GM12872 (cell line): ENCODE measurements around the gene HIPK2.

Source experiments
- TF ChIP-seq, protein P1 (sequence below): IDR thresholded peaks from 3 replicates; pipeline ENCODE4 v1.5.1; 2011; ENCODE audit warnings: low read depth, mild to moderate bottlenecking, low read length, moderate library complexity; ENCODE audit not compliant: insufficient read depth

Gene HIPK2

GRCh38 chr7:139570626-139571025 is 207.2 kb downstream of the HIPK2 start:
- TF ChIP-seq, protein P1, sequence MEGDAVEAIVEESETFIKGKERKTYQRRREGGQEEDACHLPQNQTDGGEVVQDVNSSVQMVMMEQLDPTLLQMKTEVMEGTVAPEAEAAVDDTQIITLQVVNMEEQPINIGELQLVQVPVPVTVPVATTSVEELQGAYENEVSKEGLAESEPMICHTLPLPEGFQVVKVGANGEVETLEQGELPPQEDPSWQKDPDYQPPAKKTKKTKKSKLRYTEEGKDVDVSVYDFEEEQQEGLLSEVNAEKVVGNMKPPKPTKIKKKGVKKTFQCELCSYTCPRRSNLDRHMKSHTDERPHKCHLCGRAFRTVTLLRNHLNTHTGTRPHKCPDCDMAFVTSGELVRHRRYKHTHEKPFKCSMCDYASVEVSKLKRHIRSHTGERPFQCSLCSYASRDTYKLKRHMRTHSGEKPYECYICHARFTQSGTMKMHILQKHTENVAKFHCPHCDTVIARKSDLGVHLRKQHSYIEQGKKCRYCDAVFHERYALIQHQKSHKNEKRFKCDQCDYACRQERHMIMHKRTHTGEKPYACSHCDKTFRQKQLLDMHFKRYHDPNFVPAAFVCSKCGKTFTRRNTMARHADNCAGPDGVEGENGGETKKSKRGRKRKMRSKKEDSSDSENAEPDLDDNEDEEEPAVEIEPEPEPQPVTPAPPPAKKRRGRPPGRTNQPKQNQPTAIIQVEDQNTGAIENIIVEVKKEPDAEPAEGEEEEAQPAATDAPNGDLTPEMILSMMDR = no peak

- TF ChIP-seq, protein P1 = no peak
Measured at GRCh38 chr7:139570119-139570518, 207.7 kb downstream of the HIPK2 start.

- TF ChIP-seq, protein P1 = no peak
Measured at GRCh38 chr7:139568813-139569490, 208.8 kb downstream of the HIPK2 start.

- TF ChIP-seq, protein P1 = no peak
Measured at GRCh38 chr7:139568346-139568675, 209.5 kb downstream of the HIPK2 start.

DNA sequence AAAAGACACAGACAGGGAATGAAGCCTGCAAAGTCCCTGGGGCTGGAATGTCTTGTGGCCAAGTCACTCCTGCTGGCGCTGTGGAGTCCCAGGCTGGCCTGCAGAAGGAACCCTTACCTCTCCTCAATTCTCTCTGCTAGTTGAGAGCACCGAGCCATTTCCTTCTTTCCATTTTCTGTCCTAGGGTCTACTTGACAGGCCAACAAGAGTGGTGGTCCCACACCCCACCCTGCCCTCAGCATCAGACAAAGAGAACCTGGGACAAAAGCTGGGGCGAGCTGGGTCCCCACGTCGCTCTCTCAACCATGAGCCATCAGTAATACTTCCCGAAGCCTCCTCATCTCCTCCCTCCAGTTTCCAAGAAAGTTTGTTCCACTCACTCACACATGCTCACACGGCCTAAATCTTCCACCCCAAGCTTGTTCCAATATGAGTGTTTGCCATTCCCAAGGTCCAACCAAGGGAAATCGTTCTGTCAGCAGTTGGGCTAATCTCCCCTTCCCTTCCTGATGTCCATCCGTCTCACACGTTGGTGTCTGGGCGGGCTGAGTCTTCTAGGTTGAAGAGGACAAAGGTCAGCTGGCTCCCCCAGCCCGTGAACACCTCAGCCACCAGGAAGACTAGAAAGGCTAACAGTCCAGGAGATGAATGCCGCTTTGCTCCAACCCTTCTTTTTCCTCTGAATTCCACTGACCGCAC is 210.0 kb downstream of the HIPK2 start:
- TF ChIP-seq, protein P1 = no peak

DNA sequence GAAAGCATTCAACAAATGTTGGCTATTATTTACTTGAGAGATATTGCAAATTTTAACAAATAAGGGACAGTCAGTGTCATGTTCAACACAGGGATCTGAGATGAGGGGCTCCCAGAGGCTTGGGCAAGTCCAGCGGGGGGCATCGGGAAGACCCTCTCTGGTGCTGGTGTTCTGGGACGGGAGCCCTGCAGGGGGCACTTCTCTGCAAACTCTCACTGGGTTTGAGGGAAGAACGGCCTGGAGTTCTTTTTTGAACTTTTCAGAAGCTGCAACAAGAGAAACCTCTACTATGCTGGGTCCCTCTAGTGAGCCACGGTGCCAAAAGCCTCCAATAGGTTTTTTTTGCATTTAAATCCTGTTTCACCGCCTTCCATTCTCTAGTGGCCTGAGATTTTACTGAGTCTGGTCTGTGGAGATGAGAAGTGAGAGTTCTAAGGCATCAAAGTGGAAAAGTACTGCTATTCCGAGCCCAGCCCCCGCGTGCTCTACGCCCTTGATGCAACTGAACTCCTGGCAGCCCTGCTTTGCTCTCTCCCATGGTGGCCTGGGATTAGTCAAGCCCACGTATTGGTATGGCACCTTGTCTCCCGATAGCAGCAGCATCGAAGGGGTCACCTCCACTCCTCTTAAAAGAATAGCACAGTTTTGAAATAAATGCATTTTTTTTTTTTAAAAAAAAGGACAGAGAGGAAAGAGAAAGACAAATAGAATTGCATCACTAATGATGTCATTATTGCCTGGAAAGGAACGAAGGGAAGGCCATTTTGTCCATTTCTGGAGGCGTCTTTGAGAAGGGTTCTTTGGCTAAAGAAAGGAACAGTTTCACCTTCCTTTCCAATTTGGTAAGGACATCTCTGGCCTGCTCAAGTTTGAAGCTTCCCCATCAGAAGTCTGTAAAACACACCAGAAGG is 210.8 kb downstream of the HIPK2 start:
- TF ChIP-seq, protein P1 = no peak

- TF ChIP-seq, protein P1 = no peak
Measured at GRCh38 chr7:139566075-139566474, 211.7 kb downstream of the HIPK2 start.
